Activated CD8-positive, alpha-beta memory T cell treated with anti-CD3 and anti-CD28 coated beads for 1 hour (primary cell): ENCODE data around the gene ACAT2.
"Not testable (repeated sequence)": the region's sequence is repeated elsewhere in the genome, so short reads cannot be mapped to it uniquely, and the experiment has no call there.

Source experiments
- DNase-seq, 2 donors: peaks; one replicate each; pipeline ENCODE4 v3.0.0-alpha.2; 2020; ENCODE audit warnings: low read depth in 1 of 2; ENCODE audit errors: extremely low read depth in 1 of 2

ACAT2 gene

DNA sequence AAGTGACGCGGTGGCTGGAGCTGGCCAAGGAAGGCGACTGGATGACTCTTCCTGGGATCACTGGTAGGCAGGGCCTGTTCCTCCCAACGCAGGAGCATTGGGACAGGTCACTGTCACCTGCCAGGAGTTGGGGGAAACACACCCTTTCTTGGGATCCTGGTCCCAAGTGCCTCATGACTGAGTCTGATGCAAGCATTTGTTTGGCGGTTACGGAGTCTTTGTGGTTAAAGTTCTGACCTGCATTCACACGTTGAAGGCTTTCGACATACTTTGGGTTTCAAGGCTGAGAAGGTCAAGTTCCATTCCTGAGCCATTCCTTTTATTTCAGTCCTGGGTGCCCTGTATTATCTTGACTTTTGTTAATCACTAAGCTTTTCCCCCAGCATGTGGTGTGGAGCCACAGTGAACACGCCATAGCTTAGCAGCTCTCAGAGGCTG lies 44.2 kb downstream of the ACAT2 start:
- no peak for DNase-seq

DNA sequence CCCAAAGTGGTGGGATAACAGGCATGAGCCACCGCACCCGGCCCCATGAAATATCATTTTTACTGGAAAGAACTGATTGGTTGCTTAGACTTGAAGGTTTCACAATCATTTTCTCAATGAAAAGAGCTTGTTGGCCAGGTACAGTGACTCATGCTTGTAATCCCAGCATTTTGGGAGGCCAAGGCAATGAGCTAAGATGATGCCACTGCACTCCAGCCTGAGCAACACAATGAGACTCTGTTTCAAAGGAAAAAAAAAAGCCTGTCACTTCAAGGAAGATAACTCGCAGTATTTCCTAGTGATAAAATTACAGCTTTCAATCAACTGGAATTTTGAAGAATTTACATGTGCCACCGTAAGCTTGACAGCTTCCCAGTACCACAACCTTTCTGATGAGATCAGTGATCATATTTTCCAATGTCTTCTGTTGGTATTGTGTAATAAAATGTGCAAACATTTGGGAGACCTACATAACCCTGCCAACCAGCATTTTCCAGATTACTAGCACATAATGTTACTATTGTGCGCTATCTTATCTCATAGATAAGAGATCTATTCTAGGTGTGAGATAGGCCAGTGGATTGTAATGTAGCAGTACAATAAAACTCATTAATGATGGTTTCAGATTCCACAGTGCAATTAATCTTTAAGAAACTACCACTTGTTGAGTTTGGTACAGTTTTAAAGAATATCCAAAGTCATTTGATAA lies 45.5 kb downstream of the ACAT2 start:
- DNase-seq: no peak

DNA sequence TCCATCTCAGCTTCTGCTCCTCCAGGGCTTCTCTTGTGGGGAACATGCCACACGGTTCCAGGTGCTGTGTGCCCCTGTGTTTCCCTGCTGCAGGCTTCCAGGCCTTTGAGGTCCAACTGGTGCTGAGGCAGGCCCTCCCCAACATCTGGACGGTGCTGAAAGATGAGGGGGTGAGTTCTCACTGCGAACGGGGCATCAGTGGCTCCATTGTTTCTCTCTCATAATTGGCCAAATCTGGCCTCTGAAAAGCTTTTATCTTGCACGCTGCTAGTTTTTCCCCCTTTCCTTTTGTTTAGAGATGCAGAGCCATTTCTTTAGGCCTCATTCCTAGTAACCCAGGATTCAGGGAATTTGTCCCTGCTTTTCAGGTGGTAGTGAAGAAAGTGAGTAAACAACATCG lies 46.8 kb downstream of the ACAT2 start:
- no peak for DNase-seq

DNA sequence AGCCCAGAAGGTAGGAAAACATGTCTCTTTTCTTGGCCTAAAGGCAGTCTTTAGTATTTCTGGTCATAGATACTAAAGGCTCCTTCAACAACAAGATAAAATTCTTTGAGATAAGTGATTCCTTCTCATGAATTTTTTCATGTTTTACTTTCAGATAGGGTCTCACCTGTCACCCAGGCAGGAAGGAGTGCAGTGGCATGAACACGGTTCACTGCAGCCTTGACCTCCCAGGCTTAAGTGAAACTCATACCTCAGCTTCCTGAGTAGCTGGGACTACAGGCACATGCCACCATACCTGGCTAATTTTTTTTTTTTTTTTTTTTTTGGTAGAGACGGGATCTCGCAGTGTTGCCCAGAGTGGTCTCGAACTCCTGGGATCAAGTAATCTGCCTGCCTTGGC lies 47.3 kb downstream of the ACAT2 start:
- DNase-seq: no peak

DNA sequence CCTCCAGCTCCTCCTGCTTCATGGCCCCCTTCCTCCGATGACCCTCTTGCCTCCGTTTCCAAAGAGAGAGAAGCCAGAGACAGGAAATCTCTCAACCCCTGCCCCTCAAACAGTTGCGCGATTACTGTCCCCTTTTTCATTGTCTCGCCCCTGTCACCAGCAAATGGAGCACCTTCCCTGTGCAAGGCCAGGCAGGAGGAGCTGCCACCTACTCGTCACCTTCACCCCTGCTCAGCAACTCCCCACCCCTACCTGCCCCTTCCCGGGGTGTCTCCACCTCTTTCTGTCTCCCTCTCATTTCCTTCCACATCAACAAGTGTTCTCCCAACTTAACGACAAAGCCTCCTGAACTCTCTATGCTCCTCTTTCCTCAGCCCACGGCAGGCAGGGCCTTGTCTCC lies 51.9 kb downstream of the ACAT2 start:
- no peak for DNase-seq

GRCh38 chr6:159815410-159815809 lies 53.6 kb downstream of the ACAT2 start:
- no peak for DNase-seq

- DNase-seq: not testable (repeated sequence)
Measured at GRCh38 chr6:159816775-159817174, 54.9 kb downstream of the ACAT2 start.

- DNase-seq: no peak
Measured at GRCh38 chr6:159817951-159818739, 56.3 kb downstream of the ACAT2 start.

DNA sequence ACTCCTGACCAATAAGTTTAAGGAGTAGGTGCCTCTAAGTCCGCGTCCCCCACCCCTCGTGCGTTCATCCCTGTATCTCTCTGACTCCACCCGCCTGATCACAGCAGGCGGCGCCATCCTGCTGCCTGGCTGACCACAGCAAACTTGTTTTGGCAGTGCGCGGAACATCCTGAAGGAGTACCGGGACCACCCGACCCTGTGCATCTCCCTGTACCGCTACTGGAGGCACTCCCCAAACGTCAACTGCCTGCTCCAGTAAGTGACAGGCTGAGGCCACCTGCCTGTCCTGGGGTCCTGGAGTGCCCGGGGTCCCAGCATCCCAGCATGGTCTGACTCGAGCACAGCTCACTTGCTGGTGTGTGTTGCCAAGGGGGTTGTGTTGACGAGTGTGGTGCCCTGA lies 57.3 kb downstream of the ACAT2 start:
- no peak for DNase-seq

DNA sequence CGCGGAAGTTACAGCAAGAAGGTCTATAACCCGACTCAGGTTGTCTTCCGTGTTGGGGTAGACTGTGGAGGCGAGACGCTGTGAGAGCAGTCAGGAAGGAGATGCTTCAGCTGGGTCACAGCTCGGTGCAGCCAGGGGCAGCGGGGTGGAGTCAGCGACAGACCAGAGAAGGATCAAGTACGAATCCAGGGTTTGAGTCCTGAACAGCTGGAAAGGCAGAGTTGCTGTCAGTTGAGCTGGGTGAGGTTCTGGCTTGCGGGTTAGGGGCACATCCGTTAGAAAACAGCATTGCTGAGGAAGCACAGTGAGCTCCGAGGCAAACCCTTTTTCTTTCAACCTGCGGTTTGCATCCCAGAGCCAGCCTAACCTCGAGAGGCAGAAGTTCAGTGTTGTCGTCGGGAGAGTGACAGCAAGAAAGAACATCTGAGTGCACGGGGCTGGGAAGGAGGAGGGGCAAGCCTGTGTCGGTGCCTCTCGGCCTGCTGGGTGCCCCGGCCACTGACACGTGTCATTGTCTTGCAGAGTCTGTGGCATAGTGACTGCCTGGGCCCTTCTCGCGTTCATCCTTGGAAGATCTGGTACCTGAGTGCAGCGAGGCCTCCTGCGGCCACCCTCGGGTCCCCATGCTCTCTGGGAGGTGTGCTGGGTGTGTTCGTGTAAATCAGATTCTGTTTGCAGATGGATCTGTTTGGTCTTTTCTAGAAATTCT lies 58.2 kb downstream of the ACAT2 start:
- no peak for DNase-seq

- DNase-seq: no peak
Measured at GRCh38 chr6:159821122-159821521, 59.3 kb downstream of the ACAT2 start.

DNA sequence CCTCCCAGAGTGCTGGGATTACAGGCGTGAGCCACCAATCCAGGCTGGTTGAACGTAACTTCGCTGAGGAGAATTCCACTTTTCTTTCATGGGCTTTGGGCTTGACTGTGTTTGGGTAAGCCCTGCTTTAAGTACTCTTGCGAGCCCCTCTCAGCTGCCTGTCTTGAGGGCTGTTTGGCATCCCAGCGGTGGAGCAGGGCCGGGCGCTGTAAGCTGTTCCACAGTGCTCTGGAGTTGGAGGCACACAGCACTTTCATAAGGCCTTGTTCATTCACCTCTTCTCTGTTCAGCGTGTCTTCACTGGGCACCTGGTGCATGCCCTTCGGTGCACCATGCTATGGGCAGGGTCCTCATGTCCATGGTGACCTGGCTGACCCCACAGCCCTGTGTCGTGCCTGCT lies 59.9 kb downstream of the ACAT2 start:
- DNase-seq: no peak

- no peak for DNase-seq
Measured at GRCh38 chr6:159823953-159824352, 62.1 kb downstream of the ACAT2 start.

DNA sequence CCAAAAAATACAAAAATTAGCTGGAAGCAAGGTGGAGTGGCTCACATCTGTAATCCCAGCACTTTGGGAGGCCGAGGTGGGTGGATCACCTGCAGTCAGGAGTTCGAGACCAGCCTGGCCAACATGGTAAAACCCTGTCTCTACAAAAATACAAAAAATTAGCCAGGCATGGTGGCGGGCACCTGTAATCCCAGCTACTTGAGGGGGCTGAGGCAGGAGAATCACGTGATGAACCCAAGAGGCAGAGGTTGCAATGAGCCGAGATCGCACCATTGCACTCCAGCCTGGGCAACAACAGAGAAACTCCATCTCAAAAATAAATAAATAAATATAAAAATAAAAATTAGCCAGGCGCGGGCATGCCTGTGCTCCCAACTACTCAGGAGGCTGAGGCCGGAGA lies 62.8 kb downstream of the ACAT2 start:
- DNase-seq: not testable (repeated sequence)

- no peak for DNase-seq
Measured at GRCh38 chr6:159826004-159826403, 64.2 kb downstream of the ACAT2 start.

GRCh38 chr6:159826968-159827647 lies 65.3 kb downstream of the ACAT2 start:
- no peak for DNase-seq

- DNase-seq: no peak
Measured at GRCh38 chr6:159828074-159828473, 66.2 kb downstream of the ACAT2 start.
